ENCODE data around the gene LMAN2.
"Not testable (repeated sequence)": the region's sequence is repeated elsewhere in the genome, so short reads cannot be mapped to it uniquely, and the experiment has no call there.

Gene LMAN2

GRCh38 chr5:177378884-177379883 lies 27.7 kb upstream of the LMAN2 start:
- peak; percentile 21 for DNase-seq (ENCODE audit: low read depth)

DNA sequence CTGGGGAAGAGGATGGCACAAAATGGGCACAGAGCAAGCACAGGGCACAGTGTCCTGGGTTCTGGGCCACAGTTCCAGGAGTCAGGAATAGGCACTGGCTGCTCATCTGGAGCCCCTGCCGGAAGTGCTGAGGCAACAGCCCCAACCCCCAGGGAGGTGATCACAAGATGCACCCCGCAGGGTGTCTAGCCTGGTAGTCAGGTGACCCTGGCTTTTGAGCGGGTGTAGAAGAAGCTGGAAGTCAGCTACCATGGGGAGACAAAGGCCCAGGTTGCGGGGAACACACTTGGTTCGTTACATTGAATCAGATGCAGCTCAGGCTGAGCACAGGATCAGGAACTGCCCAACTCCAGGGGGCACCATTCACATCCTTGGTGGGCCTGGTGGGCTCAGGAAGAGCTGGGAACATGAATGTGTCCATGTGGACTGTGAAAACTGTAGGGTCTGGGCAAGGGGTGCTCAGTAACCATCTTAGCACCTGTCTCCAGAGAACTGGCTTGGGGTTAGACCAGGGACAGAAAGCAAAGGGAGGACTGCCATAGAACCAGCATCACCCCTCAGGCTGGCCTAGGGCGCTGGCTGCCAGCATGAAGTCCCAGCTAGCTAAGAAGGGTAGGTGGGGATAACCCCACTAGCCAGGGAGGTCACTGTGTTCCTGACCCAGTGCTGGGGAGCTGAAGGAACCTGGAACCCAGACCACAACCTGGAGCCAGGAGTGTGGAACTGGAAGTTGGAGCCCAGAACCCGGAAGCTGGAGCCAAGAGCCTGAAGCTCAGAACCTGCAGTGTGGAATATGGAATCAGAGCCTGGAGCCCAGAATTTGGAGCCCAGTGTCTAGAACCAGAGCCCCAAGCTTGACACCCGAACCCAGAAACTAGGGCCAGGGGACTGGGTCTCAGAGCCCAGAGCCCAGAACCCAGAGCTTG lies 26.6 kb upstream of the LMAN2 start:
- no peak for DNase-seq (ENCODE audit: low read depth)

GRCh38 chr5:177376107-177376506 lies 24.6 kb upstream of the LMAN2 start:
- DNase-seq (ENCODE audit: low read depth), result no peak

GRCh38 chr5:177375516-177375915 lies 24.0 kb upstream of the LMAN2 start:
- DNase-seq (ENCODE audit: low read depth), result not testable (repeated sequence)

DNA sequence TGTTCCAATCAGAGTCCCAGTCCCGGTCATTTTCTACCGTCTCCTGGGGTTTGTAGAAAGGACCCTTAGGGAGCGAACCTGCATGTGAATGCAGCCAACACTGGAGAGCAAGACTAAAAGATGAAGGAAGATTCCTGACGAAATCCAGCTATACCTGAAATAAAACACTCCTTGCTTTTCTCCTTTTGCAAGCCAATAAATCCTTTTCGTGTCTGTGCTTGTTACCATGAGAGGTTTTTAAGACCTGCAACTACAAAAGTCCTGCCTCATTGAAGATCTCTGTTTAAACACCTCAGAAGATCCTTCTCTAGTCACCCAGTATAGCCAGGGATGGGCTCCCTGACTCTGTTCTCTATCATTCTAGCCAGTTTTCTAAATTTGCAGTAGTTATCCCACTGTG lies 22.7 kb upstream of the LMAN2 start:
- no peak for DNase-seq (ENCODE audit: low read depth)

DNA sequence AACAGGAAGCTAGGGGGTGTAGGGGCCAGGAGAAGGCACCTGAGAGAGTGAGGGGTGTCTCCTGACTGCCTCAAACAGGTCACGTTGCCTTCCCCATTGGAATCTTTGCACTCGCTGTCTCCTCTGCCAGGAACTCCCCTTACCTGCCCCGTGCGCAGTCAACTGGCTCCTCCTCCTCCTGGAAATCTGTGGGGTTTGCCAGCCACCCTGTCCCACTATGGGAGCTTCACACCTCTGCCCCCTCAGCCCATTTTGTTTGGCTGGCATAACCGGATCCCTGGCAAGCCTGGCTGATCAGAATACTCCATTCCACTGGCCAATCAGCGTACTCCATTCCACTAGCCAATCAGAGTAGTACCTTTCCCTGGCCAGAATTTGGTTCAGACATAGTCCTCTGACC lies 22.3 kb upstream of the LMAN2 start:
- DNase-seq (ENCODE audit: low read depth), result no peak

DNA sequence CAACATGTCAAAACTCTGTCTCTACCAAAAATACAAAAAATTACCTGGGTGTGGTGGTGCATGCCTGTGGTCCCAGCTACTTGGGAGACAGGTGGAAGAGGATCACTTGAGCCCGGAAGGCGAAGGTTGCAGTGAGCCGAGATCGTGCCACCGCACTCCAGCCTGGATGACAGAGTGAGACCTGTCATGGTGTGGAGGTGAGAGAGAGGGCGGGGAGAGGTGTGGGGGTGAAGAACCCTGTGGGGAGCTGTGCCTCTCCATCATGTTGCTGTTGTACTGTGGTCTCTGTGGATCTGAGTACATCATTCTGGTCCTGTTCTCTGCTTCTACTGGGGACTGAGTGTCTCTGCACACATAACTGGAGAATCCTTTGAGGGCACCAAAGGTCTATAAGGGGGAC lies 21.4 kb upstream of the LMAN2 start:
- no peak for DNase-seq (ENCODE audit: low read depth)

DNA sequence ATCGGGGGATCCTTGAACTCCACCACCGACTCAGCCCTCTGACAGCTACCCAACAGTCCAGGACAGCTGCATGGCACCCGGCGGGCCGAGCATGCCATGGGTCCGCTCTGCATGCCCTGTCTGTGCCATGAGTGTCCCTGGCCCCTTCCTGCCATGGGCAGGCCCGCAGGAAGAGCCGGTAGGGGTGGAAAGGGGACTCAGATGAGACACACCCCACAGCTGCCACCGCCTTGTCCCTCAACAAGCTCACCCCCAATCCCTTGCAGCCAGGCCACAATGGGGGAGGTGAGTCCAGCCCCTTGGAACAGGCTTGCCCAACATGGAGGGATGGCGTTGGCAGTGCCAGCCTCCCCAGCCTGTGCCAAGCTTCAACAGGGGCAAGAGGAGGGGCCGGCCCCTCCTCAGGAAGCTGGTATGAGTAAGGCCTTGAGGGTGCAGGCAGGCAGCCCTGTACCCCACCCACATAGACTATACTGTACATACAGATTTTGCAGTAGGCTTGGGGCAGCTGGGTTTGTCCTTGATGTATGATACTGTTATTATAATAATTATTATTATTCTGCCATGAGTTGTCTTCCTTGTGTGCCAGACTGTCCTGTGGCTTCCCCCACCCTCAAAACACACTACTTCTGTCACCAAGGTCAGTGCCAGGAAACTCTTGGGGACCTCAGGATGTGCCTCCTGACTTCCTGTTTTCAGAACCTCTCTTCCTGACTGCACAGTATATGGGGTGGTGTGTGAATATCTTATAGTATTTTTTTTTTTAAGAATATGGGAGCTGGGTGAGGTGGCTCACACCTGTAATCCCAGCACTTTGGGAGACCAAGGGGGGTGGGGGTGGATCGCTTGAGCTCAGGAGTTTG lies 20.8 kb upstream of the LMAN2 start:
- no peak for DNase-seq (ENCODE audit: low read depth)

DNA sequence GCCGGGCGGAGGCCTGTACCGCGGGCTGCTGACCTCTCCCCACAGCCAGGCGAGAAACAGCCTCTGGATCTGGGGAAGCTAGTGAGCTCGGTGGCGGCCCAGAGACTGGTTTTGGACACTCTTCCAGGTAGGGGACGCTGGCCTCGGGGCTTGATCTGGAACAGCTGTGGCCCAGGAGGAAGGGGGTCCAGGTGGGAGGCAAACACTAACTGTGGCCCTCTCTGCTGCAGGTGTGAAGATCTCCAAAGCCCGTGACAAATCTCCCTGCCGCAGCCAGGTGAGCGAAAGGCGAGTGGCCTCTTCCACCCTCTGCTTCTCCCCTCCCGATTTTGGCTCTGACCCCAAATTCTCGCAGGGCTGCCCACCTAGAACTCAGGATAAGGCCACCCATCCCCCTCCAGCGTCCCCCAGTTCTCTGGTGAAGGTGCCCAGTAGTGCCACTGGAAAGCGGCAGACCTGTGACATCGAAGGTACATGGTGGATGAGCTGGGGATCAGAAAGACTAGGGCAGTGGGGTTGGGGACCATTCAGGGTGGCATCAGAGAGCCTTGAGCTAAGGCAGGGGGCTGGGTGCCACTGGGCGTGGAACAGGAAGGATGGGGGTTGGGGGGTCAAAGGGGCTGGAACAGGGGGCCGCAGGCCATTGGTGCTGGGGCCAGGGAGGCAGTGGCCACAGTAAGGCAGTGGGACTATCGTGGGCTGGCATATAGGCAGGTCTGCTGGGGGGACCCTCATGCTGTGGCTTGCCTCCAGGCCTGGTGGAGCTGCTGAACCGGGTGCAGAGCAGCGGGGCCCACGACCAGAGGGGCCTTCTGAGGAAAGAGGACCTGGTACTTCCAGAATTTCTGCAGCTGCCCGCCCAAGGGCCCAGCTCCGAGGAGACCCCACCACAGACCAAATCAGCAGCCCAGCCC lies 19.9 kb upstream of the LMAN2 start:
- DNase-seq (ENCODE audit: low read depth), result no peak

GRCh38 chr5:177370488-177371119 lies 19.1 kb upstream of the LMAN2 start:
- DNase-seq (ENCODE audit: low read depth), result peak; percentile 85

DNA sequence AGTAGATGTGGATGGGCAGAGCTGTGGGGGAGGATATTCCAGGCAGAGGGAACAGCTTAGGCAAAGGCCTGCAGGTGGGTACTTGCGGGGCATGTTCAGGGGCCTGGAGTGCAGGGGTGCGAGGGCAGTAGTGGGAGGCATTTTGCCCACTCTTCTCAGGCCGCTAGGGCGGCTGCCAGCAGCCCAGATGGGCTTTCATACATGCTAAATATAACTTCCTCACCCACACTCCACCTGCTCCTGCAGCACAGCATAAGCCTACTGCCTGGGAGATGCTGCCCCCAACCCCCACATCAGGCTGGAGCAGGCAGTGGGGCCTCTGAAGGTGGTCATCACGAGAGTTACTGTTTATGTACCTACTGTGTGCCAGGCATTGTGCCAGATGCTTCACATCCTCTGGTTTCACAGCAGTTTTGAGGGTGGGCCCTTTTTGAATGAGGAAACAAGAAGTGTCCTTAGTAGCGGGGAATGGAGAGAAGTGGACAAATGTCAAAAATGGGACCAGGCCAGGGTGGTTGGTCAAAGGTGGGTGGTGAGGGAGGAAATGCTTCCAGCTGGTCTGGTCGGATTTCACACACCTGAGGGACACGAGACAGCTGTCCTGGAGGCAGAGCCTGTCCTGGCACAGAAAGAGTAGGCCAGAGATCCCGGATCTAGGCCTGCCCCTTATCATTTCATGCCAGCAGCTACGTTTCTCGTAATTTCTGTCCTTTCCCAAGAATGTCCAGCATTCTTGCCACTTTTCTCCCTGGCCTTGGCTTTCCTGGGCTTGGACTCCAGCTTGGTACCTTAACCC lies 18.4 kb upstream of the LMAN2 start:
- DNase-seq (ENCODE audit: low read depth), result no peak

- DNase-seq (ENCODE audit: low read depth), result no peak
Measured at GRCh38 chr5:177368869-177369644, 17.6 kb upstream of the LMAN2 start.

- DNase-seq (ENCODE audit: low read depth), result no peak
Measured at GRCh38 chr5:177367981-177368868, 16.8 kb upstream of the LMAN2 start.

DNA sequence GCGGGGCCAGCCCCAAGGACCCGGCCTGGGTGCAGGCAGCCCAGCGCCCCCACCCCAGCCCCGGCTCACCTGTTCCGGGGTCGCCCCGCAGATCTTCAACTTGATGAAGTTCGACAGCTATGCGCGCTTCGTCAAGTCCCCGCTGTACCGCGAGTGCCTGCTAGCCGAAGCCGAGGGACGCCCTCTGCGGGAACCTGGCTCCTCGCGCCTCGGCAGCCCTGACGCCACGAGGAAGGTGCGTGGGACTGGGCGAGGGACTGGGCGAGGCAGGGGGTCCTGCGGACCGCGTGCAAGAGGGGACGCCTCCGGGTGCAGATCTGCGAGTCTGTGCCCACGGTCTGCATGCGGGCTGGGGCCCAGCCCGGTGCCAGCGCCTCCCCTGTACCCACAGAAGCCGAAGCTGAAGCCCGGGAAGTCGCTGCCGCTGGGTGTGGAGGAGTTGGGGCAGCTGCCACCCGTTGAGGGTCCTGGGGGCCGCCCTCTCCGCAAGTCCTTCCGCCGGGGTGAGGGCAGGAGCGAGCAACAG lies 15.9 kb upstream of the LMAN2 start:
- DNase-seq (ENCODE audit: low read depth), result no peak

- peak; percentile 75 for DNase-seq (ENCODE audit: low read depth)
Measured at GRCh38 chr5:177366528-177367322, 15.3 kb upstream of the LMAN2 start.

DNA sequence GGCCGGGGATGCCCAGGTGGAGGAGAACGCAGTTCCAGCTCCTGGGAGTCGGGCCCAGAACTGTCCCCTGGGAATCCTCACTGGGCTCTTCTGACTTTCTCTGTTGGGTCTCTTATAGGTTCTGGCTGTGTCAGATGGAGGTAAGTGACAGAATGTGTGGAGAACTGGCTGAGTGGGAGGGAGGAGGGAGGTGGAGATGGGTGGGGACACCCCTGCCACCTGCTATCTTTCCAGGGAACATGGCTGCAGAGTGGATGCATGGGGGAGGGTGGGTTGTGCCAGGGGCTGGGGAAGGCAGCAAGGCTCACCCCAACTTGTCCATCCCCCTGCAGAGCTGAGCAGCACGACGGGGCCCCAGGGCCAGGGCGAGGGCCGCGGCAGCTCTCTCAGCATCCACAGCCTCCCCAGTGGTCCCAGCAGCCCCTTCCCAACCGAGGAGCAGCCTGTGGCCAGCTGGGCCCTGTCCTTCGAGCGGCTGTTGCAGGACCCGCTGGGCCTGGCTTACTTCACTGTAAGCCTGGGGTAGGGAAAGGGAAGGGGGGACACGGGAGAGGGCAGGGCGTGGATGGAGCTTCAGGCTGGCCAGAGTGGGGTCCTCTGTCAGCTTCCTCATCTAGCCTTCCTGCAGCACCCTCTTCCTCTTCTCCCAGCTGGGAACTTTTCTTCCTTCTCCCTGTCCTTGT lies 14.5 kb upstream of the LMAN2 start:
- no peak for DNase-seq (ENCODE audit: low read depth)

All from fibroblast of gingiva (primary cell).